Thyroid gland (tissue), 4 donors: Measurements from ENCODE around the gene RAB27A. TPM values are rescaled to one million over a fixed set of nuclear protein-coding genes. Genes with fewer than 3 reads are reported as not detected.
"Not testable (repeated sequence)": the region's sequence is repeated elsewhere in the genome, so short reads cannot be mapped to it uniquely, and the experiment has no call there.

ENCODE experiments used
- DNase-seq, 2 donors: peaks; one replicate each; pipeline ENCODE4 v3.0.0-alpha.2; 2019
- H3K27ac ChIP-seq, 3 donors: fragments of 200-600 bp; sonication (generic); 1 replicate in 2 of 3; 2 replicates in 1 of 3; pipeline ENCODE4 v1.5.1; 2016 to 2019; ENCODE audit warnings: mild to moderate bottlenecking in 1 of 3, moderate library complexity in 1 of 3
- H3K27me3 ChIP-seq: fragments of 200-600 bp; sonication (generic); one replicate; pipeline ENCODE4 v1.5.1; 2019
- H3K36me3 ChIP-seq, 2 donors: fragments of 200-600 bp; sonication (generic); one replicate each; pipeline ENCODE4 v1.5.1; 2016 to 2019
- H3K4me1 ChIP-seq, 2 donors: fragments of 200-600 bp; sonication (generic); one replicate each; pipeline ENCODE4 v1.5.1; 2017 to 2019
- H3K4me3 ChIP-seq, 3 donors: fragments of 200-600 bp; sonication (generic); replicated peaks in 1 of 3; 1 replicate in 2 of 3; 2 replicates in 1 of 3; pipeline ENCODE4 v1.5.1; 2016; ENCODE audit warnings: mild to moderate bottlenecking in 1 of 3
- H3K9me3 ChIP-seq: fragments of 200-600 bp; sonication (generic); one replicate; pipeline ENCODE4 v1.5.1; 2017
- POLR2A ChIP-seq, 2 donors: fragments of 450-650 bp; IDR thresholded peaks; one replicate each; pipeline ENCODE4 v1.6.1; 2017; ENCODE audit warnings: antibody characterized with exemption in 2 of 2, mild to moderate bottlenecking in 2 of 2, moderate library complexity in 1 of 2
- WGBS, 2 donors: methylation state at CpG; one replicate each; pipeline ENCODE4 v1.1.5; 2017; 5-methylcytosine and 5-hydroxymethylcytosine counted together
- intact Hi-C: fragments of 100-400 bp; cut with DNase I; formaldehyde crosslinking; loops from one replicate; pipeline ENCODE4 v1.15.1; 2023
- total RNA-seq, 4 donors: library from RNA; depleted of rRNA; stranded (reverse); fragments of >200 nt; gene quantifications; one replicate each; pipeline ENCODE4 v1.2.3, GENCODE V29; 2016
- TF ChIP-seq, protein P1 (sequence below), 6 experiments: fragments of 200-600 bp in 3 of 6; fragments of 450-650 bp in 3 of 6; sonication (generic) in 3 of 6; IDR thresholded peaks; one replicate each; pipeline ENCODE4 v1.5.1; 2016 to 2019; ENCODE audit warnings: antibody characterized with exemption in 6 of 6, mild to moderate bottlenecking in 2 of 6, inconsistent platforms in 1 of 6, moderate library complexity in 1 of 6

Gene RAB27A
- total RNA-seq, 4 donors from 2014 or later, result 14.7 to 35.6 (median 26.4) TPM

DNA sequence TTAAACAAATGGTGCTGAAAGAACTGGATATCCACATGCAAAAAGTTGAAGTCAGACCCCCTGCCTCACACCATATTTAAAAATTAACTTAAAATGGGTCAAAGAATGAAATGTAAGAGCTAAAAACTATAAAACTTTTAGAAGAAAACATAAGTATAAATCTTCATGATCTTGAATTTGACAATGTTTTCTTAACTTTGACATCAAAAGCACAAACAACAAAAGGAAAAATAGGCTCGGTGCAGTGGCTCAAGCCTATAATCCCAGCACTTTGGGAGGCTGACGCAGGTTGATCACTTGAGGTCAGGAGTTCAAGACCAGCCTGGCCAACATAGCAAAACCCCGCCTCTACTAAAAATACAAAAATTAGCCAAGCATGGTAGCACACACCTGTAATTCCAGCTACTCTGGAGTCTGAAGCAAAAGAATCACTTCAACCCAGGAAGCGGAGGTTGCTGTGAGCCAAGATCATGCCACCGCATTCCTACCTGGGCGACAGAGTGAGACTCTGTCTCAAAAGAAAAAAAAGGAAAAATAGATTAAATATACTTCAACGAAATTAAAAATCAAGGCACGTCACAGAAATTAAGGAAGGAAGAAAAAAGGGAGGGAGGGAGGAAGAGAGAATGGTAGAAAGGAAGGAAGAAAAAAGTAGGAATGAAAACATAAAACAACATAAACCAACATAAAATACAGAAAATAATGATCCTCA lies 1.5 kb downstream of the RAB27A start:
- peak; percentile 64 to 75 for DNase-seq
- no peaks in the 10 kb centered on the region for H3K9me3 ChIP-seq
- TF ChIP-seq, protein P1, sequence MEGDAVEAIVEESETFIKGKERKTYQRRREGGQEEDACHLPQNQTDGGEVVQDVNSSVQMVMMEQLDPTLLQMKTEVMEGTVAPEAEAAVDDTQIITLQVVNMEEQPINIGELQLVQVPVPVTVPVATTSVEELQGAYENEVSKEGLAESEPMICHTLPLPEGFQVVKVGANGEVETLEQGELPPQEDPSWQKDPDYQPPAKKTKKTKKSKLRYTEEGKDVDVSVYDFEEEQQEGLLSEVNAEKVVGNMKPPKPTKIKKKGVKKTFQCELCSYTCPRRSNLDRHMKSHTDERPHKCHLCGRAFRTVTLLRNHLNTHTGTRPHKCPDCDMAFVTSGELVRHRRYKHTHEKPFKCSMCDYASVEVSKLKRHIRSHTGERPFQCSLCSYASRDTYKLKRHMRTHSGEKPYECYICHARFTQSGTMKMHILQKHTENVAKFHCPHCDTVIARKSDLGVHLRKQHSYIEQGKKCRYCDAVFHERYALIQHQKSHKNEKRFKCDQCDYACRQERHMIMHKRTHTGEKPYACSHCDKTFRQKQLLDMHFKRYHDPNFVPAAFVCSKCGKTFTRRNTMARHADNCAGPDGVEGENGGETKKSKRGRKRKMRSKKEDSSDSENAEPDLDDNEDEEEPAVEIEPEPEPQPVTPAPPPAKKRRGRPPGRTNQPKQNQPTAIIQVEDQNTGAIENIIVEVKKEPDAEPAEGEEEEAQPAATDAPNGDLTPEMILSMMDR (IDR thresholded peaks at IDR 0.05), result no peak
- peak in 1 of 2 donors; percentile 65 for TF ChIP-seq POLR2A (IDR thresholded peaks at IDR 0.05)
- intact Hi-C loops, result no loop called here
- no peaks in the 10 kb centered on the region for H3K36me3 ChIP-seq
- H3K27ac ChIP-seq, result peak overlapping the region; percentile 54 to 93 (median 88)
- 42 to 46% methylated on average over 8 of the region's 8 CpGs for WGBS, 2 donors
- peaks cover 7 to 18% of the 10 kb centered on the region in 2 donors for H3K4me1 ChIP-seq
- H3K4me3 ChIP-seq, result peak overlapping the region in 1 of 3 donors; percentile 63
- H3K27me3 ChIP-seq, result no peaks in the 10 kb centered on the region

DNA sequence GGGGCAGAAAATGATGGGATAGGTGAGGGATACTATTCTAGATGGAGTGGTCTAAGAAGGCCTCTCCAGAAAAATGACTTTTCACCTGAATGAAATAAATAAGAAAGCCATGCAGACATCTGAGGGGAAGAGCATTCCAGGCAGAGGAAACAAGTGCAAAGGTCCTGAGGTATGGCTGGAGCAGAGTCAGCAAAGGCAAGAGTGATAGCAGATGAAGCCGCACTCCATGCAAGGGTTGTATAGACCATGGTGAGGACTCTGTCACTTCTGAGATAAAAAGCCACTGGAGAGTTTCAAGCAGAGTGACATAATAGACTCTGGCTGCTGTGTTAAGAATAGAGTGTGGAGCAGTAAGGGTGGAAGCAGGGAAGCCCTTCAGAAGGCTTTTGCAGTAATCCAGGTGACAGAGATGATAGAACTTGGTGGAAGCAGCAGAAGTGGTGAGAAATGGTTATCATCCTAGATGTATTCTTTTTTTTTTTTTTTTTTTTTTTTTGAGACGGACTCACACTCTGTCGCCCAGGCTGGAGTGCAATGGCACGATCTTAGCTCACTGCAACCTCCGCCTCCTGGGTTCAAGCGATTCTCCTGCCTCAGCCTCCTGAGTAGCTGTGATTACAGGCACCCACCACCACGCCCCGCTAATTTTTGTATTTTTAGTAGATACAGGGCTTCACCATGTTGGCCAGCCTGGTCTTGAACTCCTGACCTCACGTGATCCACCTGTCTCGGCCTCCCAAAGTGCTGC lies 3.0 kb downstream of the RAB27A start:
- H3K36me3 ChIP-seq, H3K9me3 ChIP-seq, H3K4me3 ChIP-seq, intact Hi-C loops, H3K27me3 ChIP-seq, DNase-seq, H3K27ac ChIP-seq: not testable (repeated sequence)
- 96 to 99% methylated on average over 10 of the region's 10 CpGs for WGBS, 2 donors
- H3K4me1 ChIP-seq, result peaks cover 7 to 25% of the 10 kb centered on the region in 2 donors

DNA sequence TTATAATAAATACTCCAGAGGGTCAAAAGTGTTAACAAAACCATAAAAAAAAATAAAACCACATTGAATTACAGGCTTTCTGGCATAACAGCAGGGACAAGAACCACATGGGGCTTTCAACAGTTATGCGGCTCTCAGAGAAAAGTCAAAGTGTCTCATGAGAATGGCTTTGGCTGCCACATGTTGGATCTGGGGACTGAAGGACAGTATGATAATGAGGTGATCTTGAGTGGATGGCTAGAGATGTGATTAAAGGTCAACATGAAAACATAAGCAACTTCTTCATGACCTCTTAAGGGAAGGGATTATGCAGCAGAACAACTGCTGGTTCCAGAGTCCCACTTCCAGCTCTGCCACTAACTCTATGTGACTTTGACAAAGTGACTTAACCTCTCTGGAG lies 5.2 kb downstream of the RAB27A start:
- Histone ChIP-seq H3K4me1 (peaks cover 7 to 21% of the 10 kb centered on the region in 2 donors), H3K27ac (no peak overlapping the region), H3K27me3 (no peaks in the 10 kb centered on the region), H3K4me3 (no peak overlapping the region), H3K36me3 (no peaks in the 10 kb centered on the region), H3K9me3 (no peaks in the 10 kb centered on the region)
- intact Hi-C loops, result no loop called here
- no peak for TF ChIP-seq POLR2A (IDR thresholded peaks at IDR 0.05)
- 56 to 86% methylated on average over 1 of the region's 1 CpG for WGBS, 2 donors
- DNase-seq, result no peak

DNA sequence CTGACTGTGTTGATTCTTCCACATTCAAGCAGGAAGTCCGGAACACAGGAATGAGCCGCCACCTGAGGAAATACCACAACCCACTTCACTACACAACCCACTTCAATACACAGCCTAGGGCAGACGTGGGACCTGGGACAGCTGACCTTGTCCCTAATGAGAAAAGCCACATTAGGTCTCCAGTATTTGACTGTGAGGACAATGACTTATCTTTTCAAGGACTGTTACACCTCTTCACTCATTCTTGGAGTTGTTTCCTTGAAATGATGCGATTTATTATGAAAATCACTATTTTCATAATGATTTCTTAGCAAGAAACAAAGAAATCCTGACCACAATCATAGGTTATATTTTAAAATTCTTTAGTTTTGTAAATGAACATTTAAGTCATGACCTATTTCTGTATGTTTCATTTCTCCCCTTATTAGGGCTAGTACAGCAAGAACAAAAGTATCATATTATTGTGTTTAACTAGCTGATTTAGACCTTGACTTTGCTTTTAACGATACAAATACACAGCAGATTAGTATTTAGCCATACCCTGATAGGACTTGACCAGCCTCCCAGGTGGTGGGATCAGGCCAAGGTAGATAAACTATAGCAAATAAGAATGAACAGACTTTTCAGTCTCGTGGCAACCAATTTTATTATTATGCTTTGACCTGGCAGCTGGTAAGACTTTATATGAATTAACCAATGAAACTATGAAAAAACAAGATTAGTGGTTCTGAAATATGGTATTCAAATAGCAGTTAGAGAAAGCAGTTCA lies 6.0 kb downstream of the RAB27A start:
- Histone ChIP-seq H3K9me3 (no peaks in the 10 kb centered on the region), H3K4me3 (no peak overlapping the region), H3K27ac (no peak overlapping the region), H3K27me3 (no peaks in the 10 kb centered on the region), H3K36me3 (no peaks in the 10 kb centered on the region), H3K4me1 (peaks cover 2 to 17% of the 10 kb centered on the region in 2 donors)
- DNase-seq, result no peak
- no peak for TF ChIP-seq POLR2A (IDR thresholded peaks at IDR 0.05)
- TF ChIP-seq, protein P1 (IDR thresholded peaks at IDR 0.05), result no peak
- intact Hi-C loops, result no loop called here
- WGBS, 2 donors, result 79 to 88% methylated on average over 6 of the region's 6 CpGs

DNA sequence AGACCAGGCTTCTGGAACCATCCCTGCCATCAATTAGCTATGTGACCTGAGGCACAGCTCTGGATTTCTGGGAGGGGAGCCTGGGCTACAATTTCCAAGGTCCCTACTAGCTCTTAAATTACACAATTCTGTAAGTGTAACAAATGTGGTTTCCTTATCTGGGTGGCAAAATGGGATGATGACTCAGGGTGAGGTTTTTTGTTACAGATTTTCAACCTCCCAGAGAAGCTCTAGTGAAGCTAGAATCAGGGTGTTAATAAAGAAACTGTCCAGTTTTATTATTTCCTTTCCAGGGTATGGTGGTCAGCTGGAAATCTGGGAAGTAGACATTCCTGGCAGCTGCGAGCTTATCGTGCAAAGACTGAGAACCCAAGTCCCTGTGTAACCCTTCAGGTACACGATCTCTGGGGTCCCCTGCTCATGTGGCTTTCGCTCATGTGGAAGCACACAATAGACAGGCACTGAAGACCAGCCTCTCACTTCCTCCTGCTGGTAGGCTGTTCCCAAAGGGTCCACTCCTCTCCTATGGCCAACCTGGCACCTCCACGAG lies 7.3 kb downstream of the RAB27A start:
- Histone ChIP-seq H3K4me1 (peaks cover 0 to 11% of the 10 kb centered on the region in 2 donors), H3K36me3 (no peaks in the 10 kb centered on the region), H3K9me3 (no peaks in the 10 kb centered on the region), H3K27me3 (no peaks in the 10 kb centered on the region), H3K27ac (peak overlapping the region in 1 of 3 donors; percentile 21), H3K4me3 (no peak overlapping the region)
- intact Hi-C loops, result no loop called here
- no peak for DNase-seq
- 73 to 85% methylated on average over 5 of the region's 5 CpGs for WGBS, 2 donors
- no peak for TF ChIP-seq POLR2A (IDR thresholded peaks at IDR 0.05)
- TF ChIP-seq, protein P1 (IDR thresholded peaks at IDR 0.05), result no peak
